LoVo (cell line): ENCODE measurements around the gene TACC2.
"Not testable (repeated sequence)": the region's sequence is repeated elsewhere in the genome, so short reads cannot be mapped to it uniquely, and the experiment has no call there.

Experiments used
- DNase-seq: peaks from one replicate; pipeline ENCODE4 v3.0.0-alpha.2; 2016; ENCODE audit warnings: low spot score

The TACC2 gene

GRCh38 chr10:121988361-121989324, at the start of gene TACC2:
TACC2 (plus strand) TSS chr10:121989163; CDS start chr10:122021982, 32,819 bp downstream.
- peak; percentile 5 for DNase-seq

DNA sequence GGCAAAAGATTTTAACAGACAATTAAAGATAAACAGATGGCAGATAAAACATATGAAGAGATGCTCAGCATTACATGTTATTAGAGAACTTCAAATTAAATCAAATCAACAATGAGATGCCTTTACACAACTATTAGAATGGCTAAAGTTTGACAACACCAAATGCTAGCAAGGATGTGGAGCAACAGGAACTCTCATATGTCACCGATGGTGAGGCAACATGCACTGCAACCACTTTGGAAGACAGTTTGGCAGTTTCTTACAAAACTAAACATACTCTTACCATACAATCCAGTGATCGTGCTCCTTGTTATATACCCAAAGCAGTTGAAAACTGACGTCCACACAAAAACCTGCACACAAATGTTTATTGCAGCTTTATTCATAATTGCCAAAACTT, 47.4 kb upstream of the TACC2 start:
- no peak for DNase-seq

DNA sequence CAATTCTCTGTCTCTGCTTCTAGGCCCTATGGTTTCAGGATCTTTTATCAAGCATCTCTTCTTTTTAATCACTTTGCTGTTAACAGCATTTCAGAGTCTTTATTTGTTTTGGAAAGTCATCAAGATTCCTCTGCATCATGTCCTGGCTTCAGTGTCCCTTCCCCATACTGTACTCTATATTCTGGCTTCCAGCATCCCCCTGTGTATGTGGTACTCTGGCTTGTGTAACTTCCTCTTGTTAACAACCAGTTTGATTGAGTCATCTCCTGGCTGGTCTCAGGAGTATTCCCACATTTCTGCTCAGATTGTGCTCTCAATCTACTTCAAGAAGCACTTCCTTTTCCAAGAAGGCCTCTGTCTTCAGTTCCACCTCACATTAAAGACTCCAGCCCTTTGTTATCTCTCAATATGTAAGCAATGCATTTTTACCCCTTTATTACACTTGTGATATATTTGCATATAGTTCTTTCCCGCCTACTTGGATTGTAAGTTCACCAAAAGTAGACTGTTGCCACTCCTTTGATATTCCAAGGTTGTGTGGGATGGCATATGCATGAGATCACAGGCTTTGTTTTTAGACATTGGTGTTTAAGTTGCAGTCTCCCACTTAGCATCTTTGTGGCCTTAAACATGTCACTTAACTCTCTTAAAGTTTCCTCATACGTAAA, 46.1 kb upstream of the TACC2 start:
- peak; percentile 6 for DNase-seq

- DNase-seq, result no peak
These were observed 41.3 kb upstream of the TACC2 start for GRCh38 chr10:121947343-121948330.

GRCh38 chr10:121949049-121949448, 39.9 kb upstream of the TACC2 start:
- no peak for DNase-seq

DNA sequence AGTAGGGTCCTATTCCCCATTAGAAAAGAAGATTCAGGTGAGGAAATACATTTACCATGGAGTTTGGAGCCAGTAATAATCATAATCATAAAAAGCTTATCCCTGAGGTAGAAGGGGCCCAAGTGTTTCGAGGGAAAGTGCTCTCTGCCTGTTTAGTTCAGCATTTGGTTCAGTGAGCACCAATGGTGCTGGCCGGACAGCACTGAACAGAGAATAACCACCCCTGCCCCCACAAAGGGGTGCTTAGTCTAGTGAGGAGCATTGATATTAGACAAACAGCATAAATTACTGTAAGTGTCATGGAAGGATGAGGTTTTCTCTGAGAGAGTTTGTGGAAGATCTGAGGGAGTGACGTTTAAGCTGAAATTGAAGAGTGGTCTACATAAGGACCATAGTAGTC, 39.5 kb upstream of the TACC2 start:
- no peak for DNase-seq

DNA sequence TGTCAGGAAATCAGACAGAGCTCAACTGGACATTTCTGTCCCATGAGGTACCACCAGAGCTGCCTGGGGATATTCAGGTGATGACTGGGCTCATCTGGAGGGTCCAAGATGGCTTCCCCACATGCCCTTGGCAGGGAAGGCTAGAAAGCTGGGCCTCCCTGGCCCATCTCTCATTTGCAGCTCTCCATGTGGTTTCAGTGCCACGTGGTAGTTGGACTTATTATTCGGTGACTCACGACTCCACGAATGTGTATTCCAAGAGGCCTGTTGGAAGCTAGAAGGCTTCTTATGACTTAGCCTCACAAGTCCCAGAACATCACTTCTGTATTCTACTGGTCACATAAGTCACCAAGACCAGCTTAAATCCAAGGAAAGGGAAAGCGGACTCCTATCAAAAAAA, 36.7 kb upstream of the TACC2 start:
- no peak for DNase-seq

GRCh38 chr10:121956111-121957061, 32.6 kb upstream of the TACC2 start:
- DNase-seq, result no peak

DNA sequence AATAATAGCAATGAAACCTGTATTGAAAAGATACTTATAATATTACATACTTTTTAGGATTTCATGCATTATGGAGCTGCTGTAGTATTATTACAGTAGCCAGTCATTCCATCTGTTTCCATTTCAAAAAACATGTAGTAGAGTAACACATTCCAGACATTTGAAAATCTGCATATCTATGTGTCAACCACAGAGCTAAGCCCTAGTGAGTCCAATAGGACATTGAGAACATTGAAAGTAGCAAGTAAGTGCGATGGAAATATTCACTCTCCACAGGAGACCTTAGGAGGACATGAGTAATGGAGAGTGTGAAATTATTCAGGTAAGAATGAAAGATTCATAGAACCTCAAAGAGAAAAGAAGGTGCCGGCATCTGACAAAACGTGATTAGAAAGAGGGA, 29.3 kb upstream of the TACC2 start:
- DNase-seq, result no peak

GRCh38 chr10:121961456-121961855, 27.5 kb upstream of the TACC2 start:
- DNase-seq, result no peak

GRCh38 chr10:121965996-121966395, 23.0 kb upstream of the TACC2 start:
- DNase-seq, result no peak

DNA sequence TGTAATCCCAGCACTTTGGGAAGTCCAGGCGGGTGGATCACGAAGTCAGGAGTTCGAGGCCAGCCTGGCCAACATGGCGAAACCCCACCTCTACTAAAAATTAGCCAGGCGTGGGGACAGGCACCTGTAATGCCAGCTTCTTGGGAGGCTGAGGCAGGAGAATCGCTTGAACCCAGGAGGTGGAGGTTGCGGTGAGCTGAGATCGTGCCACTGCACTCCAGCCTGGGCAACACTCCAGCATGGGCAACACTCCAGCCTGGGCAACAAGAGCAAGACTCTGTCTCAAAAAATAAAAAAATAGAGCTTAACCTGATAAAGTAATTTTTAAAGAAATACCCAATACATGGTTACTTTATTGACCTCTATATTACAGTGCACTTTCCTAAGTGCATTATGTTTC, 19.9 kb upstream of the TACC2 start:
- DNase-seq, result not testable (repeated sequence)

GRCh38 chr10:121974019-121974534, 14.9 kb upstream of the TACC2 start:
- DNase-seq, result no peak

DNA sequence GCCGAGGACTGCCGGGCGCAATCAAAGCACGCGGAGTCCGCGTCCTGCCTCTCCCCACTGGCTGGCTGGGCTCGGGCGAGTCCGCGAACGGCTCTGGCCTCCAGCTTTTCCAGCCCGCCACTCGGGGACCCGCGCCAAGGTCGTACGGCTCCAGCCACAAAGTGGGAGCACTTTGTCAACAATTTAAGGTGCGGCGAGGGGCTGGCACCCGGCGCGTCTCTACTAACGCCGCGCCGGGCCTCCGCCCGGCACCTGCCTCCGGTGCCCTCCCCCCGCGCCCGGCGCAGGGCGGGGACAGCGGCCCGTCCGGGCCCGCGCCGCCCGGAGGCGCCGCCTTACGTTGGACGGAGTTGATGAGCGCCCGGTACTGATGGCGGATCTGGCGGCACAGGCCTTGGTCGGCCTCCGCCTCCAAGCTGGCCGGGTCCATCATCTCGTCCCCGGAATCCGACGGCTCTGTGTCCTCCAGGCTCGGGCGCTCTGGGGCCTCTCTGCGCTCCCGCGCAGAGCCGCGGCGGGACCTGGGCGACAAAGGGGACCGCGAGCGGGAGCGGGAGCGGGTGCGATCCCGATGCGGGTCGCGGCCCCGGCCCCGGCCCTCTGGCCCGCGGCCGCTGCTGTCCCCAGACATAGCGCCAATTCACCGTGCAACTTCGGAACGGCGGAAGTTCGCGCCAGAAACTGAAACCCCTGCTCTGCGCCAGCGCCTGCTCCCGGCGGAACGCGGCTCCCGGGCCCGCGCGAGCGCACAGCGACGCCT, 14.2 kb upstream of the TACC2 start, which contains the start of gene NSMCE4A:
Gene NSMCE4A (minus strand): TSS at position 683 of the 760 bp plus-strand sequence. CDS start 52 bp downstream, at position 631.
- peak; percentile 70 for DNase-seq

- no peak for DNase-seq
These were observed 13.5 kb upstream of the TACC2 start for GRCh38 chr10:121975295-121976086.

DNA sequence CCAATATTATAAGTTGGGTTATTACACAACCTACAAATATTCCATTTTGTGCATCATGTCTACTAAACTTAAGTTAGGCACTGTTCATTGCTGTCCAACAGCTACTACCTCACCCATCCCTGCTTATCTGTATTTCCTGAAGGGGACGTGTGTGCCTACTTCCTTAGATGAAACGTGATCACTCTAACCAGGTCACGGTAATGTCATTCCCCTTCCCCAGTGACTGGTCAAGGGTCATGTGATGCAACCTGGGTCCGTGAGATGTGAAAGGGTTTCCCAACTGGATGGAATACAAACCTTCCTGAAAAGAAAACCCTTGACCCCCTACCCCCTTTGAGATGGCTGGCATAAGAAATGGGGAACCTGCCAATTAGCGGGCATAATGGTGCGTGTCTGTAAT, 12.4 kb upstream of the TACC2 start:
- DNase-seq, result no peak

DNA sequence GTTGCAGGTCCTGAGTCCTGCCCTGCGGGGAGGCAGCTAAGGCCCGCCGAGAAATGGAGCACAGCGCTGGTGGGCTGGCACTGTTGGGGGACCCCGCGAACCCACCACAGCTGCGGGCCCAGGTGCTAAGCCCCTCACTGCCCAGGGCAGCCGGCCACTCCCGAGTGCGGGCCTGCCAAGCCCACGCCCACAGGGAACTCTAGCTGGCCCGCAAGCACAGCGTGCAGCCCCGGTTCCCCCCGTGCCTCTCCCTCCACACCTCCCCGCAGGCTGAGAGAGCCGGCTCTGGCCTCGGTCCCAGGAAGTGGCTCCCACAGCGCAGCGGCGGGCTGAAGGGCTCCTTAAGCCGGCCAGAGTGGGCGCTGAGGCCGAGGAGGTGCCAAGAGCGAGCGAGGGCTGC, 10.5 kb upstream of the TACC2 start:
- no peak for DNase-seq

GRCh38 chr10:121981346-121981745, 7.6 kb upstream of the TACC2 start:
- DNase-seq, result no peak

DNA sequence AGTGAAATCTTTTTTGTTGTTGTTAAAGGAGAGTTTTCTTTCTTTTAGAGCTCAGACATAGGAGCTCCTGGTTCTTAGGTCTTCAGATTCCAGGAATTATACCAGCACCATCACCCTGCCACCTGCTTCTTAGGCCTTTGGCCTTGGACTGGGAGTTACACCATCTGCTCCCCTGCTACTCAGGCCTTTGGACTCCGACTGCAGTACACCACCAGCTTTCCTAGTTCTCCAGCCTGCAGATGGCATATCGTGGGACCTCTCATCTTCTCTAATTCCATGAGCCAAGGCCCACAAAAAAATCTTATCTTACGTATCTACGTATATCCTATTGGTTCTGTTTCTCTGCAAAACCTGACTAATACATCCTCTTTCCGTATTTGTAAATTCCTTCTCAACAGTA, 5.1 kb upstream of the TACC2 start:
- no peak for DNase-seq
